Measurements from ENCODE around the gene SCAANT1.

The SCAANT1 gene

DNA sequence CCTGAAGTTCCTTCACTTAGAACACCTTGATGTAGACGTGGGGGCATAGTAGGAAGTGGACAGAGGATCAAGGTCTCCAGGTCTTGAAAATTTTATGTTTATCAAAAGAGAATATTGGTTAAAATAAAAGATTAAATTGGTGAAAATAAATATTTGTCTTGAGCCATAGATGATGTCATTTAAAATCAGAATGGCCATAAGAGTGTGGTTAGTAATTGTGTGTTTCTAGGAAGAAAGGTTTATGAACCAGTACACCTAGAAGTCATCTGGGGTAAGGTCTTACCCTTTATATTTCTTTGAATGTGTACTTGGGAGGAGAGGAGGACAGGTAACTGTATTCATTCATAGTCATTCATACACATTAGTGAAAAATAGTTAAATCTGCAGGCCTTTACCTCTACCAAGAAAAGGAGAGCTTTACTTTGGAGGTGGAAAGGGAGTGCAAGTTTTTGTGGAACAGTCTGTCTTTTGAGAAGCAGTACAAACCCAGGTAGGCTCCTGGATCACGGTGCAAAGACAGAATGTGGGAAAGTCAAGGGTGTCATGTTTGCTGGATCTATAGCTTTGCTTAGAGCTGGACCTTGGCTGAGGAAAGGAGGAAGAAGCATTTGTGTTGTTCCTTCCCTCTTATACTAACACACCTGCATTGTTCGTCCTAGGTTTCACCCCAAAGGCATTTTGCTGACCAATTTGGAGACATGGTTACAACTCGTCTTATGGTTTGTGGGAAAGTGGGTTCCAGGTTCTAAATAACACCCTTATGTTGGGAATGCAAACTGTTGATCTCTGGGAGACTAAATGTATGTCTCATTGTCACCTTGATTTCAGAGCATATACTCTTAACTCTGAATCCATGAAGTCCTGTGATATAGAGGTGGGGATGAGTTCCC lies 6.2 kb downstream of the SCAANT1 start:
- Histone ChIP-seq H3K36me3 (ENCODE audit: control insufficient read depth in 2 of 2, insufficient read depth in 2 of 2, low read length in 2 of 2) (no peaks in the 10 kb centered on the region), H3K4me1 (ENCODE audit: control insufficient read depth in 2 of 2, insufficient read depth in 2 of 2, low read length in 2 of 2) (peaks cover 3 to 15% of the 10 kb centered on the region in 2 donors), H3K9me3 (ENCODE audit: control insufficient read depth in 2 of 2, low read length in 2 of 2) (no peaks in the 10 kb centered on the region), H3K4me3 (ENCODE audit: low read length in 2 of 2) (no peak overlapping the region), H3K27ac (ENCODE audit: low read depth in 2 of 2, low read length in 2 of 2) (peak overlapping the region in 1 of 2 donors; percentile 43), H3K9ac (ENCODE audit: low read depth in 1 of 2, low read length in 2 of 2) (no peak overlapping the region), H3K27me3 (ENCODE audit: control insufficient read depth in 2 of 2, insufficient read depth in 2 of 2, low read length in 2 of 2) (no peaks in the 10 kb centered on the region)

DNA sequence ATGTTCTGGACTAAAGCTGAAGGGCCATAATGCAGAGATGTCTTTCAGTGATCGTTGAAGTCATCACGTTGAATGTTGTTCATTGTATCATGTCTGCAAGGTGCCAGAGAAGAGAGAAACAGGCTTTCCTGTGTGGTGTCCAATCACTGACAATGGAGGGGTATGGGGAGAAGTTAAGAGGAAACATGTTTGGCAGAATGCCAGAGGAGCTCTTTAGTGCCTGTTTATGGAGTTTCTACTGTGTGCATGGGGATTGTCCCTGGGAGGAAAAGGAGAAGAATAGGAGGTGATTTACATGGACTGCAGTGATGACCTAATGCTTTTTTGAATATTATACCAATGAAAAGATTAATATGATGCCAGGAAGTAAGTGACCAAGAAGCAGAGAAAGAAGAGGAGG lies 11.7 kb downstream of the SCAANT1 start:
- Histone ChIP-seq H3K27ac (ENCODE audit: low read depth in 2 of 2, low read length in 2 of 2) (no peak overlapping the region), H3K36me3 (ENCODE audit: control insufficient read depth in 2 of 2, insufficient read depth in 2 of 2, low read length in 2 of 2) (peaks cover 8 to 10% of the 10 kb centered on the region in 2 donors), H3K4me1 (ENCODE audit: control insufficient read depth in 2 of 2, insufficient read depth in 2 of 2, low read length in 2 of 2) (peaks cover 0 to 3% of the 10 kb centered on the region in 2 donors), H3K27me3 (ENCODE audit: control insufficient read depth in 2 of 2, insufficient read depth in 2 of 2, low read length in 2 of 2) (no peaks in the 10 kb centered on the region), H3K4me3 (ENCODE audit: low read length in 2 of 2) (no peak overlapping the region), H3K9me3 (ENCODE audit: control insufficient read depth in 2 of 2, low read length in 2 of 2) (no peaks in the 10 kb centered on the region), H3K9ac (ENCODE audit: low read depth in 1 of 2, low read length in 2 of 2) (no peak overlapping the region)

DNA sequence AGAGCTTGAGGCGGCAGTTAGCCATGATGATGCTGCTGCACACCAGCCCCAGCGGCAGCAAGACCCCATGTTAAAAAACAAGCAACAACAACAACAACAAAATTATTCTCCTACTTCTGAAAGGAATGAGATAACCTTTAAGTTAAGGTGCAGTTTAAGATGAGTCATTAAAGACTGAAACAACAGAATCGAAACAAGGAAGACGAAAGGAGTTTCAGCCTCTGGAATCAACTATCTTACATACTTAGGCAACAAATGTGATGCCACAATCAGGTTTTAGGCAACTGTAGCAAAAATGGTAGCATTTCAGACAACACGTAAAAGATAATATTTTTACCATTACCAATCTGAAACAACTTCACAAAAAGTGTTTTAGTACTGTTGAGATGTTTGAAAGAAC lies 12.2 kb downstream of the SCAANT1 start:
- Histone ChIP-seq H3K27me3 (ENCODE audit: control insufficient read depth in 2 of 2, insufficient read depth in 2 of 2, low read length in 2 of 2) (no peaks in the 10 kb centered on the region), H3K4me3 (ENCODE audit: low read length in 2 of 2) (no peak overlapping the region), H3K27ac (ENCODE audit: low read depth in 2 of 2, low read length in 2 of 2) (no peak overlapping the region), H3K36me3 (ENCODE audit: control insufficient read depth in 2 of 2, insufficient read depth in 2 of 2, low read length in 2 of 2) (peaks cover 8 to 10% of the 10 kb centered on the region in 2 donors), H3K9ac (ENCODE audit: low read depth in 1 of 2, low read length in 2 of 2) (no peak overlapping the region), H3K9me3 (ENCODE audit: control insufficient read depth in 2 of 2, low read length in 2 of 2) (no peaks in the 10 kb centered on the region), H3K4me1 (ENCODE audit: control insufficient read depth in 2 of 2, insufficient read depth in 2 of 2, low read length in 2 of 2) (peaks cover 0 to 3% of the 10 kb centered on the region in 2 donors)

DNA sequence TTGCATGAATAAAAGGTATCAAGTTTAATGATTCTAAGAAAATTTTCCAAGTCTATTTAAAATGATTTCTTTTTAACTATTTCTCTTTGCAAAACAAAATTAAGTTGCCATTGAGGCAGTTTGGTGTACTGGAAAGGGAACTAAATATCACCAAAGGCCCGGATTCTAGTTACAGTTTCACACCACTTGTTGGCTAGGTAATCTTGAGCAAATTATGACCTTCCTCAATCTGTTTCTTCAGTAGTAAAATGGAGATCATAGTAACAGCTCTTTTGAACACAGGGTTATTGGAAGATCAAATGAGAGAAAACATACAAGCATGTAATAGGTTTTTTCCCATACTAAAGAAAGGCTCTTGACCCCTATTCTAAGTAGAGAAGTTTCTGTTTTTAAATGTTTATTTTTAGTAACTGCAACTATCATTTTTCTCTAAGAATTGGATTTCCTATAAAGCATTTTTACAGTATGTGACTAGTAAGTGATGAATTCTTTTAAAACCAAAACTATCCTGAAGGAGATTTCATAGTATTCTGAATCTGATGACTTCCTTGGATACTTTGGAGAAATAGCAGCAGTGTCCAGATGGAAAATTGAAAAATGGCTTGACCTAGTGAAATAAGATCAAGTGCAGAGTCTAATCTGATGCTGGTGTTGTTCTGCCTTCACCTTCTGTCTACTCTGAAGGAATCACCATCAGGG lies 15.7 kb downstream of the SCAANT1 start:
- H3K36me3 ChIP-seq (ENCODE audit: control insufficient read depth in 2 of 2, insufficient read depth in 2 of 2, low read length in 2 of 2): peaks cover 8 to 10% of the 10 kb centered on the region in 2 donors
- H3K27me3 ChIP-seq (ENCODE audit: control insufficient read depth in 2 of 2, insufficient read depth in 2 of 2, low read length in 2 of 2): no peaks in the 10 kb centered on the region
- no peak overlapping the region for H3K4me3 ChIP-seq (ENCODE audit: low read length in 2 of 2)
- H3K9me3 ChIP-seq (ENCODE audit: control insufficient read depth in 2 of 2, low read length in 2 of 2): no peaks in the 10 kb centered on the region
- no peak overlapping the region for H3K9ac ChIP-seq (ENCODE audit: low read depth in 1 of 2, low read length in 2 of 2)
- H3K4me1 ChIP-seq (ENCODE audit: control insufficient read depth in 2 of 2, insufficient read depth in 2 of 2, low read length in 2 of 2): peaks cover 0 to 3% of the 10 kb centered on the region in 2 donors
- no peak overlapping the region for H3K27ac ChIP-seq (ENCODE audit: low read depth in 2 of 2, low read length in 2 of 2)

DNA sequence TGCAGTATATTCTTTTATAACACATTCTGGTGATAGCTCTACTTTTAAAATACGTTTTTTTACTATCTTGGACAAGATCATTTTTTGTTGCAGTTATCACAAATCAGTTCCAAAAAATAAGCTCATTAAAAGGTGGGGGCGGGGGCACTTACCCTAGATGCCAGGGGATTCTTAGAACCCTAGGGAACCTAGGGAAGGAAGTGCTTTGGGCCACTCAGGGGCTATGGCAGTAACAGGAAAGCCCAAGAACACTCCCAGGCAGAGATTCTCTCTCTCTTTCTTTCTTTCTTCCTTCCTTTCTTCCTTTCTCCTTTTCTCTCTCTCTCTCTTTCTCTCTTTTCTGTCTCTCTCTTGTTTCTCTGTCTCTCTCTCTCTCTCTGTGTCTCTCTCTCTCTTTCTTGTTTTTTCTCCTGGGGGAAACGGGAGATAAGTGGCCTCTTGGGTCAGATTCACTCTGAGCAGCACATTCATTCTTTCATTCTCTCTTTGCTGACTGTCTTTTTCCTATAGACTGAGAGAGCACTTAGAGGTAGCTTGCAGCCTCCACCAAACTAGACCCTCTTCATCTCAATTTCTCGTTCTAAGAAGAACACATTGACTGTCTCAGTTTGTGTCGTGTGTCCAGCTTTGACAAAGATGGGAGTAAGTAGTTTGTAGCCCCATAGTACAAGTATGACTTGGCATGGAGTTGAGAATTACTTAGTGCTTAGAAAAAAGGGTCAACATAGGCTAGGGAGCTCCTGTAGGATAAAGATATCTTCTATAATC lies 16.6 kb downstream of the SCAANT1 start:
- no peaks in the 10 kb centered on the region for H3K27me3 ChIP-seq (ENCODE audit: control insufficient read depth in 2 of 2, insufficient read depth in 2 of 2, low read length in 2 of 2)
- H3K9ac ChIP-seq (ENCODE audit: low read depth in 1 of 2, low read length in 2 of 2): no peak overlapping the region
- H3K36me3 ChIP-seq (ENCODE audit: control insufficient read depth in 2 of 2, insufficient read depth in 2 of 2, low read length in 2 of 2): peaks cover 8 to 10% of the 10 kb centered on the region in 2 donors
- no peak overlapping the region for H3K4me3 ChIP-seq (ENCODE audit: low read length in 2 of 2)
- H3K4me1 ChIP-seq (ENCODE audit: control insufficient read depth in 2 of 2, insufficient read depth in 2 of 2, low read length in 2 of 2): peaks cover 0 to 3% of the 10 kb centered on the region in 2 donors
- no peaks in the 10 kb centered on the region for H3K9me3 ChIP-seq (ENCODE audit: control insufficient read depth in 2 of 2, low read length in 2 of 2)
- H3K27ac ChIP-seq (ENCODE audit: low read depth in 2 of 2, low read length in 2 of 2): no peak overlapping the region

- Histone ChIP-seq H3K36me3 (ENCODE audit: control insufficient read depth in 2 of 2, insufficient read depth in 2 of 2, low read length in 2 of 2) (no peaks in the 10 kb centered on the region), H3K9ac (ENCODE audit: low read depth in 1 of 2, low read length in 2 of 2) (no peak overlapping the region), H3K4me1 (ENCODE audit: control insufficient read depth in 2 of 2, insufficient read depth in 2 of 2, low read length in 2 of 2) (no peaks in the 10 kb centered on the region), H3K27ac (ENCODE audit: low read depth in 2 of 2, low read length in 2 of 2) (no peak overlapping the region), H3K9me3 (ENCODE audit: control insufficient read depth in 2 of 2, low read length in 2 of 2) (no peaks in the 10 kb centered on the region), H3K27me3 (ENCODE audit: control insufficient read depth in 2 of 2, insufficient read depth in 2 of 2, low read length in 2 of 2) (no peaks in the 10 kb centered on the region), H3K4me3 (ENCODE audit: low read length in 2 of 2) (no peak overlapping the region)
Measured at GRCh38 chr3:63892773-63893352, 19.3 kb downstream of the SCAANT1 start.

DNA sequence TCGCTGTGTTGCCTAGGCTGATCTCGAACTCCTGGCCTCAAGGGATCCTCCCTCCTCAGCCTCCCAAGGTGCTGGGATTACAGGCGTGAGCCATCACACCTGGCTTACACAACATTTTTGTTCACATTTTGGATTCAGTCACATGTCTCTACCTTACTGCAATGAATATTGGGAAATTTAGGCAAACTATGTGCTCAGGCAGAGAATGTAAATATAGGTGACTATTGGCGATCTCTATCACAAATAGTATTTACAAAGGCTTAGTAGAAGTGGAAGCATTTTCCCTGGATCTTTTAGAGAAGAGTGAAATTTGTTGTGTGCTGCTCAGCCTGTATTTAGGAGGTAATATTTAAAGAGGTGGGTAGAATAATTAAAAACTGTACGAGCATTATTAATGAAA lies 20.7 kb downstream of the SCAANT1 start:
- no peaks in the 10 kb centered on the region for H3K27me3 ChIP-seq (ENCODE audit: control insufficient read depth in 2 of 2, insufficient read depth in 2 of 2, low read length in 2 of 2)
- no peak overlapping the region for H3K4me3 ChIP-seq (ENCODE audit: low read length in 2 of 2)
- no peaks in the 10 kb centered on the region for H3K9me3 ChIP-seq (ENCODE audit: control insufficient read depth in 2 of 2, low read length in 2 of 2)

GRCh38 chr3:63886858-63887257 lies 25.3 kb downstream of the SCAANT1 start:
- no peaks in the 10 kb centered on the region for H3K36me3 ChIP-seq (ENCODE audit: control insufficient read depth in 2 of 2, insufficient read depth in 2 of 2, low read length in 2 of 2)
- no peaks in the 10 kb centered on the region for H3K9me3 ChIP-seq (ENCODE audit: control insufficient read depth in 2 of 2, low read length in 2 of 2)
- H3K4me1 ChIP-seq (ENCODE audit: control insufficient read depth in 2 of 2, insufficient read depth in 2 of 2, low read length in 2 of 2): no peaks in the 10 kb centered on the region
- H3K9ac ChIP-seq (ENCODE audit: low read depth in 1 of 2, low read length in 2 of 2): no peak overlapping the region
- no peak overlapping the region for H3K4me3 ChIP-seq (ENCODE audit: low read length in 2 of 2)
- no peak overlapping the region for H3K27ac ChIP-seq (ENCODE audit: low read depth in 2 of 2, low read length in 2 of 2)
- H3K27me3 ChIP-seq (ENCODE audit: control insufficient read depth in 2 of 2, insufficient read depth in 2 of 2, low read length in 2 of 2): no peaks in the 10 kb centered on the region

More for the DNA sequence above, 20.7 kb downstream of the SCAANT1 start:
- no peaks in the 10 kb centered on the region for H3K36me3 ChIP-seq (ENCODE audit: control insufficient read depth in 2 of 2, insufficient read depth in 2 of 2, low read length in 2 of 2)
- H3K9ac ChIP-seq (ENCODE audit: low read depth in 1 of 2, low read length in 2 of 2): no peak overlapping the region
- H3K27ac ChIP-seq (ENCODE audit: low read depth in 2 of 2, low read length in 2 of 2): no peak overlapping the region
- H3K4me1 ChIP-seq (ENCODE audit: control insufficient read depth in 2 of 2, insufficient read depth in 2 of 2, low read length in 2 of 2): no peaks in the 10 kb centered on the region

DNA sequence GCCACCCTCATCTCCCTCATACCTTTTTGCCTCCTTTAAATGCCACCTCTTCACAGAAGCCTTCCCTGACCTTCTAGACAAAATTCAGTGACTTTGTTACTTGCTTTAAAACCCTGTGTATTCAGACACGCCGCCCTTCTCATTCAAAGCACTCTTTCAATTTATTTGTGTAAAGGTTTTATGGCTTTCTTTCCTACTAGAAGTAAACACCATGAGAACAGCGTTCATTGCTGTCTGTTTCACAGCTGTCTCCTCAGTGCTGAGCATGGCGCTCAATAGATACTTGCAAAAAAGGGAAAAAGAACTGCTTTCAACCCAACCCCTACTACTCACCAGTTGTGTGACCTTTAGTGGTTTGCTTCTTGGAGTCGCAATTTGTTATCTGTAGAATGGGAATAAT lies 31.5 kb downstream of the SCAANT1 start:
- Histone ChIP-seq H3K27ac (ENCODE audit: low read depth in 2 of 2, low read length in 2 of 2) (no peak overlapping the region), H3K4me1 (ENCODE audit: control insufficient read depth in 2 of 2, insufficient read depth in 2 of 2, low read length in 2 of 2) (peaks cover 0 to 16% of the 10 kb centered on the region in 2 donors), H3K9me3 (ENCODE audit: control insufficient read depth in 2 of 2, low read length in 2 of 2) (no peaks in the 10 kb centered on the region)

More for the DNA sequence above, 31.5 kb downstream of the SCAANT1 start:
- Histone ChIP-seq H3K4me3 (ENCODE audit: low read length in 2 of 2) (no peak overlapping the region), H3K9ac (ENCODE audit: low read depth in 1 of 2, low read length in 2 of 2) (no peak overlapping the region), H3K27me3 (ENCODE audit: control insufficient read depth in 2 of 2, insufficient read depth in 2 of 2, low read length in 2 of 2) (no peaks in the 10 kb centered on the region), H3K36me3 (ENCODE audit: control insufficient read depth in 2 of 2, insufficient read depth in 2 of 2, low read length in 2 of 2) (no peaks in the 10 kb centered on the region)
